ENCODE data around the gene DCST2. TPM values are rescaled to one million over a fixed set of nuclear protein-coding genes. Genes with fewer than 3 reads are reported as not detected.

Gene DCST2
- total and polyA plus RNA-seq, 2 donors from 2014 or later, result 0.43 to 1.4 TPM

DNA sequence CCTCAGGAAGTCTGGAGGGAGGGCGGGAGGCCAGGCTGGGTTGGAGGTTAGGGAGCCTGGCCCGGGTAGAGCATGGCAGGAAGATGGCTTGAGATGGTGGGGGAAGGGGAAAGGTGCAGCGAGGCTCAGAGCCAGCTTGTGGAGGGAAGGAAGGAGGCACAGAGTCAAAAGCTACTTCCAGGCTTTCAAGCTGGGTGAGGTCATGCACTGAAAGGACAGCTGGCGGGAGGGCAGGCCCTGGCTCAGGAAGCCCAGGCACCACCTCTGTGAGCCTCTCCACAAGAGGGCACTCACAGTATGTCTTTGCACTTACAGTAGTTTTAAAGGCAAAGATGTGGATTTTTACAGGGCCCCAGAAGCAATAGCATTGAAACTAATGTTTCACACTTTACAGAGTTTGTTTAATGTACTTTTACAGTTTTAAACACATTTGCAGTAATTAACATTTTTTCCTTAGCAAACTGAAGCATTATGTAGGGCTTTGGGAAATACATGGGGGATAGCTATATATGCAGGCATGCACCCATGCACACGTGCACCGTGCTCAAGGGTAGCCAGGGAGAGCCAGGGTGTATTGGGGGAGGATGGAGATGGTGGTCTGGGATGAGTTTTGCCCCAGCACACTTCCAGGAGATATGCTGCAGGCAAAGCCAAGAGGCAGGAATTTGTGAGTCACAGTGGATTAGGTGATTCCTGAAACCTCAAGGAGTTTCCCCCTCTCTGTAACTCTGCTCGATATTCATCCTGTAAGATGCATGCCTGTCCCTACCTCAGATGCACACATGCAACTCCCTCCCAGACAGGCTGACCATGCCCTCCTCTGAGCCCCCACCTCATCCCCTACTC, 11.5 kb upstream of the DCST2 start:
- no peak overlapping the region for H3K4me3 ChIP-seq (ENCODE audit: low read length in 3 of 3)
- DNase-seq (peak in 4 of 5 donors; percentile 60 to 90 (median 70)), FAIRE-seq (no peak)
- intact Hi-C loops (cut with DNase I), result no loop called here
- no peaks in the 10 kb centered on the region for H3K9me3 ChIP-seq (ENCODE audit: control insufficient read depth in 2 of 3, insufficient read depth in 1 of 3, low read length in 3 of 3)
- H3K27ac ChIP-seq (ENCODE audit: low read depth in 2 of 2, low read length in 2 of 2), result no peak overlapping the region
- no peaks in the 10 kb centered on the region for H3K36me3 ChIP-seq (ENCODE audit: control insufficient read depth in 2 of 3, insufficient read depth in 3 of 3, low read length in 3 of 3)
- TF ChIP-seq, protein P1, sequence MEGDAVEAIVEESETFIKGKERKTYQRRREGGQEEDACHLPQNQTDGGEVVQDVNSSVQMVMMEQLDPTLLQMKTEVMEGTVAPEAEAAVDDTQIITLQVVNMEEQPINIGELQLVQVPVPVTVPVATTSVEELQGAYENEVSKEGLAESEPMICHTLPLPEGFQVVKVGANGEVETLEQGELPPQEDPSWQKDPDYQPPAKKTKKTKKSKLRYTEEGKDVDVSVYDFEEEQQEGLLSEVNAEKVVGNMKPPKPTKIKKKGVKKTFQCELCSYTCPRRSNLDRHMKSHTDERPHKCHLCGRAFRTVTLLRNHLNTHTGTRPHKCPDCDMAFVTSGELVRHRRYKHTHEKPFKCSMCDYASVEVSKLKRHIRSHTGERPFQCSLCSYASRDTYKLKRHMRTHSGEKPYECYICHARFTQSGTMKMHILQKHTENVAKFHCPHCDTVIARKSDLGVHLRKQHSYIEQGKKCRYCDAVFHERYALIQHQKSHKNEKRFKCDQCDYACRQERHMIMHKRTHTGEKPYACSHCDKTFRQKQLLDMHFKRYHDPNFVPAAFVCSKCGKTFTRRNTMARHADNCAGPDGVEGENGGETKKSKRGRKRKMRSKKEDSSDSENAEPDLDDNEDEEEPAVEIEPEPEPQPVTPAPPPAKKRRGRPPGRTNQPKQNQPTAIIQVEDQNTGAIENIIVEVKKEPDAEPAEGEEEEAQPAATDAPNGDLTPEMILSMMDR (IDR thresholded peaks at IDR 0.05; ENCODE audit: borderline replicate concordance, extremely low read depth, insufficient read depth), result peak; percentile 79
- no peaks in the 10 kb centered on the region for H3K27me3 ChIP-seq (ENCODE audit: control insufficient read depth, insufficient read depth, low read length)
- H3K9ac ChIP-seq (ENCODE audit: low read length in 3 of 3), result no peak overlapping the region
- peaks cover 0 to 6% (median 4%) of the 10 kb centered on the region in 3 donors for H3K4me1 ChIP-seq (ENCODE audit: control insufficient read depth in 2 of 3, insufficient read depth in 2 of 3, low read depth in 1 of 3, low read length in 3 of 3)

DNA sequence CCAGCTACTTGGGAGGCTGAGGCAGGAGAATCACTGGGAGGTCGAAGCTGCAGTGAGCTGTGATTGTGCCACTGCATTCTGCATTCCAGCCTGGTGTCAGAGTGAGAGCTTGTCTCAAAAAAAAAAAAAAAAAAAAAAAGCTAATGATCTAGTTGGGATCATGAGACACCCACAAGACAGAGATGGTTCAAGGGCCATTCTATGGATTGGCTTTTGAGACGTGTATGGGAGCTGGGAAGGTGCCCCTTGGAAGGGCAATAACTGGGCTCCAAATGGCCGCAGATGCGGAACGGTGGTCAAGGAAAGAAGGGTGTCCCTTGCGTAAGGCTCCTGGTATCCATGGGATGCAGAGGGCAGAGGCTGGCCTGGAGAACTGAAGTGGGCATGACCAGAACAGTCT, 10.8 kb upstream of the DCST2 start:
- H3K9ac ChIP-seq (ENCODE audit: low read length in 3 of 3), result no peak overlapping the region
- intact Hi-C loops (cut with DNase I), result no loop called here
- H3K9me3 ChIP-seq (ENCODE audit: control insufficient read depth in 2 of 3, insufficient read depth in 1 of 3, low read length in 3 of 3), result no peaks in the 10 kb centered on the region
- DNase-seq (no peak), FAIRE-seq (no peak)
- TF ChIP-seq, protein P1 (IDR thresholded peaks at IDR 0.05; ENCODE audit: borderline replicate concordance, extremely low read depth, insufficient read depth), result no peak
- H3K27ac ChIP-seq (ENCODE audit: low read depth in 2 of 2, low read length in 2 of 2), result no peak overlapping the region
- H3K4me3 ChIP-seq (ENCODE audit: low read length in 3 of 3), result no peak overlapping the region
- H3K27me3 ChIP-seq (ENCODE audit: control insufficient read depth, insufficient read depth, low read length), result no peaks in the 10 kb centered on the region
- H3K4me1 ChIP-seq (ENCODE audit: control insufficient read depth in 2 of 3, insufficient read depth in 2 of 3, low read depth in 1 of 3, low read length in 3 of 3), result peaks cover 0 to 5% (median 0%) of the 10 kb centered on the region in 3 donors
- H3K36me3 ChIP-seq (ENCODE audit: control insufficient read depth in 2 of 3, insufficient read depth in 3 of 3, low read length in 3 of 3), result no peaks in the 10 kb centered on the region

DNA sequence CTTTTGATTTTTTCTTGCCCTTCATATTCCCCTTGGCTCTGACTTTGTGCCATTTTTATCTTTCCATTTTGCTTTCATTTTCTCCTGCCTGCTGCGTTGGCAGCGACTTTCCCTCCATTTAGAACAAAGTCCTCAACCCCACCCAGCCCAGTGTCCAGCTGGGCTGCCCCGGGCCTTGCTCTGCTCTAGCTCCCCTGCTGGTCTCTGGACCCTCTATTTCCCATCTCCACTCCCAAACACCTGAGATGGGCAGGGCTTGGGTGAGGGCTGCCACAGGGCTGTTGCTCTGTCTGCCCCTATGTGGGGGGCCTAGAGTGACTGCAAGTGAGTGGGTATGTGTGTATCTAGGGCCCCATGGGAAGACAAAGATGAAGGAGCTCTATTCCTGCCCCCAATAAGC, 10.2 kb upstream of the DCST2 start:
- TF ChIP-seq, protein P1 (IDR thresholded peaks at IDR 0.05; ENCODE audit: borderline replicate concordance, extremely low read depth, insufficient read depth), result no peak
- no peak overlapping the region for H3K4me3 ChIP-seq (ENCODE audit: low read length in 3 of 3)
- DNase-seq (no peak), FAIRE-seq (no peak)
- H3K27me3 ChIP-seq (ENCODE audit: control insufficient read depth, insufficient read depth, low read length), result no peaks in the 10 kb centered on the region
- H3K9me3 ChIP-seq (ENCODE audit: control insufficient read depth in 2 of 3, insufficient read depth in 1 of 3, low read length in 3 of 3), result no peaks in the 10 kb centered on the region
- H3K27ac ChIP-seq (ENCODE audit: low read depth in 2 of 2, low read length in 2 of 2), result no peak overlapping the region
- H3K4me1 ChIP-seq (ENCODE audit: control insufficient read depth in 2 of 3, insufficient read depth in 2 of 3, low read depth in 1 of 3, low read length in 3 of 3), result peaks cover 0 to 5% (median 0%) of the 10 kb centered on the region in 3 donors
- H3K9ac ChIP-seq (ENCODE audit: low read length in 3 of 3), result no peak overlapping the region
- H3K36me3 ChIP-seq (ENCODE audit: control insufficient read depth in 2 of 3, insufficient read depth in 3 of 3, low read length in 3 of 3), result no peaks in the 10 kb centered on the region
- intact Hi-C loops (cut with DNase I), result no loop called here
